ENCODE data around the gene TAF1D. TPM values are rescaled to one million over a fixed set of nuclear protein-coding genes. Genes with fewer than 3 reads are reported as not detected.

Gene TAF1D
- total RNA-seq, 4 donors from 2014 or later: 34.7 to 61.8 (median 46.3) TPM

DNA sequence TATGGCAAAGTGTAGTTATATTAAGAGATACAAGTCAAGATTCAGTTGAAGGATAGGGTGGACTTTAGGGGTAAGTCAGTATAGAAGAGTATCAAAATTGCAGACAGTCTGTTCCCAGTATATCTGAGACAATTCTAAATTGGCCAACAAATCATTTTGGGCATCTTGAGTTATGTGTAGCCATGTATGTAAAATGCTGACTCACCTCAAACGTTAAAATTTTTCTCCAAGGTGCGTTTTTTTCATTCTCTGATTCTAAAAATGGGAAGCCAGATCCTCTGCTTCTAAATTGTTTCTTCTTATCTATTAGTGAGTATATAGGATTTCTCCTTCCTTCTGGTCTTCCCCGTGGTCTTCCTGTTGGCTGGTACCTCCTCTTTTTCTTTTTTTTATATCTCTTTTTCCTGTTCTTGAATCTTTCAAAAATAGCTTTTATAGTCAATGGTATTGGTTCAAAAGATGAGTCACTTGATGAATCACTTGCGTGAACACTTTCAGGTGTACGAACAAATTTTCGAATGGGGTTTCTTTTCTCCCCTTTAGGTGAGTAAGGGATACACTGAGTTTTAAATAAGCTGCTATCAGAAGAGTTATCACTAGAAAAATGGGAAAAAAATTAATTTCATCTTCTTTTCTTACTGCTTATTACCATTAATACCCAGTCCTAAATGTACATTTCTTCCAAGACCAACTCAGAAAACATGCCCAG, 3.2 kb downstream of the TAF1D start:
- peaks cover 38 to 68% (median 55%) of the 10 kb centered on the region in 4 donors for H3K4me1 ChIP-seq
- no peak overlapping the region for H3K4me3 ChIP-seq
- no peaks in the 10 kb centered on the region for H3K9me3 ChIP-seq
- H3K36me3 ChIP-seq: peaks cover 28 to 63% (median 48%) of the 10 kb centered on the region in 4 donors
- 72% methylated on average over 6 of the region's 6 CpGs for WGBS
- no peak overlapping the region for H3K27ac ChIP-seq (replicated peaks in 1 of 4)
- intact Hi-C loops (cut with DNase I): no loop called here
- H3K27me3 ChIP-seq: no peaks in the 10 kb centered on the region
- no peak for DNase-seq (ENCODE audit: extremely low spot score)
- TF ChIP-seq, protein P1, sequence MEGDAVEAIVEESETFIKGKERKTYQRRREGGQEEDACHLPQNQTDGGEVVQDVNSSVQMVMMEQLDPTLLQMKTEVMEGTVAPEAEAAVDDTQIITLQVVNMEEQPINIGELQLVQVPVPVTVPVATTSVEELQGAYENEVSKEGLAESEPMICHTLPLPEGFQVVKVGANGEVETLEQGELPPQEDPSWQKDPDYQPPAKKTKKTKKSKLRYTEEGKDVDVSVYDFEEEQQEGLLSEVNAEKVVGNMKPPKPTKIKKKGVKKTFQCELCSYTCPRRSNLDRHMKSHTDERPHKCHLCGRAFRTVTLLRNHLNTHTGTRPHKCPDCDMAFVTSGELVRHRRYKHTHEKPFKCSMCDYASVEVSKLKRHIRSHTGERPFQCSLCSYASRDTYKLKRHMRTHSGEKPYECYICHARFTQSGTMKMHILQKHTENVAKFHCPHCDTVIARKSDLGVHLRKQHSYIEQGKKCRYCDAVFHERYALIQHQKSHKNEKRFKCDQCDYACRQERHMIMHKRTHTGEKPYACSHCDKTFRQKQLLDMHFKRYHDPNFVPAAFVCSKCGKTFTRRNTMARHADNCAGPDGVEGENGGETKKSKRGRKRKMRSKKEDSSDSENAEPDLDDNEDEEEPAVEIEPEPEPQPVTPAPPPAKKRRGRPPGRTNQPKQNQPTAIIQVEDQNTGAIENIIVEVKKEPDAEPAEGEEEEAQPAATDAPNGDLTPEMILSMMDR (IDR thresholded peaks at IDR 0.05): no peak
- TF ChIP-seq POLR2A (IDR thresholded peaks at IDR 0.05; ENCODE audit: low read depth) (no peak), POLR2AphosphoS5 (IDR thresholded peaks at IDR 0.05) (no peak), EP300 (IDR thresholded peaks at IDR 0.05) (no peak)

DNA sequence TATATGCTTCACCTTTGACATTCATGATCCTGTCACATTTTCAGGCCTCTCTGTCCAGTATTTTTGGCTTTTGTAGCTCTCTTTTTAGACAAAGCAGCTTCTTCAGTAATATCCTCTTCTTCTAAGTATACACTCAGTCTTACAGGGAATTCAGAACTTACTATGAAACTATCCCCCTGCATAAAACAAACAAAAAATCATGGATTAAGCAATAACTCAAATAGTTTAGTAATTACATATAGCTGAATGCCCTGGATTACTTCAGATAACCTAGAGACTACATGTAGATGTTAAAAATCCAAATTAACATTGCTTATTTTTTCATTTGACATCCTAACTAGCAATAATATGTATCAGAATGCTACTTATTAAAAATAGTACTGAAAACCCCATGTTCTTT, 5.2 kb downstream of the TAF1D start:
- H3K27ac ChIP-seq (replicated peaks in 1 of 4): no peak overlapping the region
- no peak overlapping the region for H3K4me3 ChIP-seq
- no peak for TF ChIP-seq POLR2AphosphoS5 (IDR thresholded peaks at IDR 0.05)
- TF ChIP-seq EP300 (IDR thresholded peaks at IDR 0.05): no peak
- TF ChIP-seq POLR2A (IDR thresholded peaks at IDR 0.05; ENCODE audit: low read depth): no peak
- TF ChIP-seq, protein P1 (IDR thresholded peaks at IDR 0.05): no peak
- H3K9me3 ChIP-seq: no peaks in the 10 kb centered on the region
- no peaks in the 10 kb centered on the region for H3K27me3 ChIP-seq
- peaks cover 44 to 80% (median 64%) of the 10 kb centered on the region in 4 donors for H3K36me3 ChIP-seq
- intact Hi-C loops (cut with DNase I): no loop called here
- peaks cover 31 to 57% (median 44%) of the 10 kb centered on the region in 4 donors for H3K4me1 ChIP-seq
- DNase-seq (ENCODE audit: extremely low spot score): no peak

DNA sequence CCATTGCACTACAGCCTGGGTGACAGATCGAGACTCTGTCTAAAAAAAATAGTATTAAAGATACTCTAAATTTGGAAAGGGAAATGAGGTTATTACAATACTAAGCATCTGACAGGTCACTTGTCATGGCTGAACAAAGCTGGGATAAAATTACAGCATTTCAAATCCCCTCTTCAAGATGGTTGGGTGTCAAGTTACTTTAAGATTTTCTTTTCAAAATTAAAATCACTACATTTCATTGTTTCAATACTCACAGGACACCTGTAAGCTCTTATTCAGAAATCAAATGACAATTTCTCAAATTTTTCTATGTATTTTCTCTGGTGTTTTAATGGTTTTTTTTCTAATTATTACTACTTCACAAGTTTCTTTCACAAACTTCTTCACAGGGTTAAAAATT, 5.7 kb downstream of the TAF1D start:
- Histone ChIP-seq H3K4me3 (no peak overlapping the region), H3K27me3 (no peaks in the 10 kb centered on the region), H3K36me3 (peaks cover 49 to 85% (median 69%) of the 10 kb centered on the region in 4 donors), H3K9me3 (no peaks in the 10 kb centered on the region), H3K27ac (replicated peaks in 1 of 4) (no peak overlapping the region), H3K4me1 (peaks cover 31 to 57% (median 44%) of the 10 kb centered on the region in 4 donors)
- no peak for DNase-seq (ENCODE audit: extremely low spot score)
- WGBS: 82% methylated on average over 1 of the region's 1 CpG
- TF ChIP-seq EP300 (IDR thresholded peaks at IDR 0.05): no peak
- TF ChIP-seq, protein P1 (IDR thresholded peaks at IDR 0.05): no peak
- TF ChIP-seq POLR2AphosphoS5 (IDR thresholded peaks at IDR 0.05): no peak
- no peak for TF ChIP-seq POLR2A (IDR thresholded peaks at IDR 0.05; ENCODE audit: low read depth)
- intact Hi-C loops (cut with DNase I): no loop called here

DNA sequence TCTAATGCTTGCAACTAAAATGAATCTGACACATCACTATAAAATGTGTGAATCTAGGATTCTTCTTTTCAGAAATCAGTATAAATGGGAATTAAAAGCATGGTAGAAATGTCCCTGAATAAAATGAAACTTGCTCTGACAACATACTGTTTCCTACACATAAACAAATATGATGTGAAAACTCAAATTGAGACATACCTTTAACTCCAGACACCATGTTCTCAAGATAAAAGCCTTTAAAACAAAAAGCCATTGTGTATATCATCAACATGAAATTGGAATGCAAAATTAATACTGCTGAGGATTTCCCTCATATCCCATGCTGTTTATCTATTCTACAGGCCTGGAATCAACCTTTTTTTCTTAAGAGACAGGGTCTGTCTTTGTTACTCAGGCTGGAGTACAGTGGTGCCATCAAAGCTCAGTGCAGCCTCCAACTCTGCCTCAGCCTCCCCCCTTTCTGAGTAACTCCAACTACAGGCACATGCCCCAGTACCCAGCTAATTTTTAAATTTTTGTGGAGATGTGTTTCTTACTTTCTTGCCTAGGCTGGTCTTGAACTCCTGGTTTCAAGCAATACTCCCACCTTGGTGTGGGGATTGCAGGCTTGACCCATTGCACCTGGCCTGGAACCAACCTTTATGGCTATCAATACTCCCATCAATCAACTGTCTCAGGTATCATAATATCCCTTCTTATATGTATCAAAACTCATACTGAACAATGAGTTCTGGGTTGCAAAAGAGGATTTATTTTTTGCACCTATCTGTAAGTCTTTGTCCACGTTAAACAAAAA, 6.7 kb downstream of the TAF1D start:
- 80% methylated on average over 1 of the region's 1 CpG for WGBS
- H3K4me1 ChIP-seq: peaks cover 24 to 47% (median 35%) of the 10 kb centered on the region in 4 donors
- no peaks in the 10 kb centered on the region for H3K27me3 ChIP-seq
- TF ChIP-seq EP300 (IDR thresholded peaks at IDR 0.05): no peak
- TF ChIP-seq POLR2A (IDR thresholded peaks at IDR 0.05; ENCODE audit: low read depth): no peak
- no peak for TF ChIP-seq POLR2AphosphoS5 (IDR thresholded peaks at IDR 0.05)
- TF ChIP-seq, protein P1 (IDR thresholded peaks at IDR 0.05): no peak
- no peak for DNase-seq (ENCODE audit: extremely low spot score)
- no peak overlapping the region for H3K4me3 ChIP-seq
- no peak overlapping the region for H3K27ac ChIP-seq (replicated peaks in 1 of 4)
- H3K9me3 ChIP-seq: no peaks in the 10 kb centered on the region
- H3K36me3 ChIP-seq: peaks cover 59 to 95% (median 79%) of the 10 kb centered on the region in 4 donors
- intact Hi-C loops (cut with DNase I): no loop called here
